D721Med (cell line): Measurements from ENCODE around the gene LRFN2.
A peak's percentile ranks its signal among the peaks of the same experiment; 100 is the strongest.

Experiments used
- DNase-seq: peaks from one replicate; pipeline ENCODE4 v3.0.0; 2011; ENCODE audit warnings: low spot score; ENCODE audit not compliant: insufficient read length
- FAIRE-seq: peaks from 2 replicates; lab custom pipeline; 2011; peaks lifted over from hg19 to GRCh38; lab: Jason Lieb, UNC
- CTCF ChIP-seq: IDR thresholded peaks from 2 replicates; pipeline ENCODE4 v1.5.1; 2012; ENCODE audit warnings: mild to moderate bottlenecking, control low read depth; ENCODE audit not compliant: insufficient read depth; ENCODE audit errors: missing control alignments

The LRFN2 gene

GRCh38 chr6:40582892-40583291, 4.3 kb downstream of the LRFN2 start:
- TF ChIP-seq CTCF, result peak; percentile 16
- FAIRE-seq, result no peak
- DNase-seq, result no peak

- TF ChIP-seq CTCF, result no peak
- DNase-seq (no peak), FAIRE-seq (peak; percentile 97)
Observed at GRCh38 chr6:40579101-40579500, 8.1 kb downstream of the LRFN2 start.

- DNase-seq (no peak), FAIRE-seq (no peak)
- TF ChIP-seq CTCF, result no peak
Observed at GRCh38 chr6:40577672-40578071, 9.5 kb downstream of the LRFN2 start.

GRCh38 chr6:40573221-40573620, 13.9 kb downstream of the LRFN2 start:
- no peak for TF ChIP-seq CTCF
- no peak for DNase-seq
- FAIRE-seq, result no peak

- TF ChIP-seq CTCF, result no peak
- DNase-seq, result no peak
Observed at GRCh38 chr6:40569162-40569910, 17.8 kb downstream of the LRFN2 start.

GRCh38 chr6:40568062-40568708, 19.0 kb downstream of the LRFN2 start:
- no peak for TF ChIP-seq CTCF
- no peak for DNase-seq
- no peak for FAIRE-seq

More at GRCh38 chr6:40569162-40569910, 17.8 kb downstream of the LRFN2 start:
- no peak for FAIRE-seq

- FAIRE-seq (no peak), DNase-seq (no peak)
- TF ChIP-seq CTCF, result no peak
Observed at GRCh38 chr6:40563111-40563510, 24.1 kb downstream of the LRFN2 start.
